Rectal smooth muscle tissue (tissue), 1 donor: ENCODE data around the gene QSOX2.

ENCODE experiments used
- H3K27ac ChIP-seq: one replicate; pipeline ENCODE4 v1.7.0; 2013; ENCODE audit warnings: low read depth, low read length, inconsistent platforms
- H3K27me3 ChIP-seq: one replicate; pipeline ENCODE4 v1.7.0; 2013; ENCODE audit warnings: low read length; ENCODE audit not compliant: control insufficient read depth, insufficient read depth
- H3K36me3 ChIP-seq: one replicate; pipeline ENCODE4 v1.7.0; 2013; ENCODE audit warnings: low read length; ENCODE audit not compliant: control insufficient read depth, insufficient read depth
- H3K4me1 ChIP-seq: one replicate; pipeline ENCODE4 v1.7.0; 2013; ENCODE audit warnings: low read length; ENCODE audit not compliant: control insufficient read depth, insufficient read depth
- H3K4me3 ChIP-seq: one replicate; pipeline ENCODE4 v1.7.0; 2013; ENCODE audit warnings: low read length
- H3K9ac ChIP-seq: one replicate; pipeline ENCODE4 v1.7.0; 2013; ENCODE audit warnings: low read length

The QSOX2 gene

DNA sequence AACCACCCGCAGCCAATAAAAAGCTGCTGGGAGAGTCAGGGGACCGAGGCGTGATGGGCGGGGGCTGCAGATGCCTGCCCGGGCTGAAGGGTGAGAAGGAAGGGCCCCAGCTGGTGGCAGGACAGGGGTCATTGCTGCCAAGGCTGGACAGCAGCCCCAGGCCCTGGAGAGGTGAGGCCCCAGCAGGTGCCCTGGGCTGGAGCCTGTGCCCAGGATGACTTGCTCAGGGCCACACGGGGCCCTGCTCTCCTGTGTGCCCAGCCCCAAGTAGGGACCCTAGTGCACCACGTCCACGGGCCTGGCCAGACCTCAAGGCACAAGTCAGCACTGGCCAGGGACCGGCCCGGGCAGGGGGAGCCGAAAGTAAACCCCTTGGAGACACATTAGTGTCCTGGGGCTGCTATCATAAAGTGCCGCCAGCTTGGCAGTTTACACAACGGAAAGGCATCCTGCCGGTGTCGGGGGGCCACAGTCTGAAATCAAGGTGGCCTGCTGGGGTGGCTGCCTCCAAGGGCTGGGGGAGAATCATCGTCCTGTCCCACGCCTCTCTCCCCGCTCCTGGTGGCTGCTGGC is 62.7 kb downstream of the QSOX2 start:
- Histone ChIP-seq H3K9ac (no peak overlapping the region), H3K4me3 (no peak overlapping the region), H3K27ac (no peak overlapping the region), H3K4me1 (no peaks in the 10 kb centered on the region), H3K27me3 (no peaks in the 10 kb centered on the region), H3K36me3 (no peaks in the 10 kb centered on the region)

GRCh38 chr9:136182420-136182787 is 63.2 kb downstream of the QSOX2 start:
- H3K4me1 ChIP-seq: no peaks in the 10 kb centered on the region
- no peak overlapping the region for H3K4me3 ChIP-seq
- H3K27me3 ChIP-seq: no peaks in the 10 kb centered on the region
- no peak overlapping the region for H3K9ac ChIP-seq
- no peak overlapping the region for H3K27ac ChIP-seq
- no peaks in the 10 kb centered on the region for H3K36me3 ChIP-seq

- Histone ChIP-seq H3K4me1 (no peaks in the 10 kb centered on the region), H3K4me3 (no peak overlapping the region), H3K9ac (no peak overlapping the region), H3K36me3 (no peaks in the 10 kb centered on the region), H3K27me3 (no peaks in the 10 kb centered on the region), H3K27ac (no peak overlapping the region)
Measured at GRCh38 chr9:136181784-136182419, 63.7 kb downstream of the QSOX2 start.

GRCh38 chr9:136180586-136180985 is 65.0 kb downstream of the QSOX2 start:
- Histone ChIP-seq H3K4me3 (no peak overlapping the region), H3K27me3 (no peaks in the 10 kb centered on the region), H3K9ac (no peak overlapping the region), H3K4me1 (no peaks in the 10 kb centered on the region), H3K27ac (no peak overlapping the region), H3K36me3 (no peaks in the 10 kb centered on the region)

DNA sequence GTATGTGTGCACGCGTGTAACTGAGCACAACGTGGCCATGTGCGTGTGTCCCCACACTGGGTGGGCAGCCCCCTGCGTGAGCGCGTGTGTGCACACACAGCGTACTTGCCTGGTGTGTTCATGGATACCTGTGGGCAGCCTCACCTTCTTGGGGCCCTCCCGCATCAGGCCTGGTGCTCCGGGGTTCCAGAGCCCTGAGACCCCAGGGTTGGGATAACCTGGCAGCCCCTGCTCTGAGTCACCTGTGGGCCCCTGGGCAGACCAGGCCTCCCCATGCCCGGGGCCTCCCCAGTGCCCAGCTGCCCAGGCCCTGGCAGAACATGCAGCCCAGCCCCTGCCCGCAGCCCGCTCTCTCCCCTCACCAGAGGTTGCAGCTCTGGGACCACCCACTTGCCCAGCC is 65.9 kb downstream of the QSOX2 start:
- Histone ChIP-seq H3K27ac (no peak overlapping the region), H3K36me3 (no peaks in the 10 kb centered on the region), H3K27me3 (no peaks in the 10 kb centered on the region), H3K4me3 (no peak overlapping the region), H3K9ac (no peak overlapping the region), H3K4me1 (no peaks in the 10 kb centered on the region)

- no peaks in the 10 kb centered on the region for H3K36me3 ChIP-seq
- no peak overlapping the region for H3K27ac ChIP-seq
- H3K4me3 ChIP-seq: no peak overlapping the region
- H3K4me1 ChIP-seq: no peaks in the 10 kb centered on the region
- H3K9ac ChIP-seq: no peak overlapping the region
- H3K27me3 ChIP-seq: no peaks in the 10 kb centered on the region
Measured at GRCh38 chr9:136179101-136179616, 66.5 kb downstream of the QSOX2 start.

GRCh38 chr9:136178773-136179075 is 66.9 kb downstream of the QSOX2 start:
- H3K27me3 ChIP-seq: no peaks in the 10 kb centered on the region
- no peaks in the 10 kb centered on the region for H3K36me3 ChIP-seq
- H3K4me3 ChIP-seq: no peak overlapping the region
- H3K9ac ChIP-seq: no peak overlapping the region
- no peaks in the 10 kb centered on the region for H3K4me1 ChIP-seq
- no peak overlapping the region for H3K27ac ChIP-seq

DNA sequence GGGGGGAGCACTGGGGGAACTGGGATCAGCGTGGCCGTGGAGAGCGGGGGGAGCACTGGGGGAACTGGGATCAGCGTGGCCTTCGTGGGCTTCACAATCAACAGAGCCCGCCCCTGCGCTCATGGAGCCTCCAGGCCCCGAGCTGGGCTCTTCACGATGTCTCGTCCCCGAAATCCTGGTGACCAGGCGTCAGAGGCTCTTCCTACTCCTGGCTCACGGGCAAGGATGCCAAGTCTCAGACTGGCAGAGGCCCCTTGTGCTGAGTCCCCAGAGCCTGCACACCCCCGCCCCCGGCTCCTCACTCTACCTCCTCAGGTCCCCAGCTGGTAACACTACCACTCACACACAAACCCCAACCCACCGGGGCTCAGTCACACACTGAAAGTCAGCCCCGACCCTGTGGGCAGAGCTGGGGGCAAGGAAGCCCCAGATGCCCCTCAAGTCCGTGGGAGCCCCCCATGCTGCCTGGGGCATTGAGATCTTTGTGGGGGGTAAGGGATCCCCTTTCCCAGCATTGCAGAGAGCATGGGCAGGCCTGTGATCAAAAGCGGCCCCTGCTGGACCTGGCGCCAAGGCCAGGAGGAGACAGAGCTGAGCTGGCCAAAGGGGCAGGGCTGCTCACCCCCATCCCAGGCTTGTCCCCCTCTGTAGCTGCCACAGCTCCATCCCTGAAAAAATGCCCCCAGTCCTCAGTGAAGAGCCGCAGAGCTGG is 67.4 kb downstream of the QSOX2 start:
- Histone ChIP-seq H3K27me3 (no peaks in the 10 kb centered on the region), H3K4me3 (no peak overlapping the region), H3K36me3 (no peaks in the 10 kb centered on the region), H3K9ac (no peak overlapping the region), H3K4me1 (no peaks in the 10 kb centered on the region), H3K27ac (no peak overlapping the region)

DNA sequence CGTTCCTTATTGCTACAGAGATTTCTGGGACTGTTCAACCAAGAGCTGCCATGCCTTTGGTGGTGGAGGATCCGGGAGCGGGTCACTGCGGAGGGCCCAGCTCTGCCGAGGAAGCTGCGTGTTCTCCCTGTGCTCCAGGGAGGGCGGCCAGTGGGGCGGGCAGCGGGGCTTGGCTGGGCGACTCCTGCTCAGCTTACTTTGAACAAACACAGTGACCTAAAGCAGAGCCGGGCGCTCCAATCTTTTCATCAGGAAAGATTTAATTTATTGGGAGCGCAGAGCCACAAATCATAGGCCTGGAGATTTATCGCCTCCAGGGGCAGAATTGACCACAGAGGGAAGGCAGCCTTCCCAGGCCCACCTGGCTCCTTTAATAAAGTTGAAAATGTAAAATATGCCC is 68.4 kb downstream of the QSOX2 start:
- no peaks in the 10 kb centered on the region for H3K27me3 ChIP-seq
- no peaks in the 10 kb centered on the region for H3K36me3 ChIP-seq
- H3K27ac ChIP-seq: no peak overlapping the region
- no peak overlapping the region for H3K4me3 ChIP-seq
- no peak overlapping the region for H3K9ac ChIP-seq
- H3K4me1 ChIP-seq: no peaks in the 10 kb centered on the region

DNA sequence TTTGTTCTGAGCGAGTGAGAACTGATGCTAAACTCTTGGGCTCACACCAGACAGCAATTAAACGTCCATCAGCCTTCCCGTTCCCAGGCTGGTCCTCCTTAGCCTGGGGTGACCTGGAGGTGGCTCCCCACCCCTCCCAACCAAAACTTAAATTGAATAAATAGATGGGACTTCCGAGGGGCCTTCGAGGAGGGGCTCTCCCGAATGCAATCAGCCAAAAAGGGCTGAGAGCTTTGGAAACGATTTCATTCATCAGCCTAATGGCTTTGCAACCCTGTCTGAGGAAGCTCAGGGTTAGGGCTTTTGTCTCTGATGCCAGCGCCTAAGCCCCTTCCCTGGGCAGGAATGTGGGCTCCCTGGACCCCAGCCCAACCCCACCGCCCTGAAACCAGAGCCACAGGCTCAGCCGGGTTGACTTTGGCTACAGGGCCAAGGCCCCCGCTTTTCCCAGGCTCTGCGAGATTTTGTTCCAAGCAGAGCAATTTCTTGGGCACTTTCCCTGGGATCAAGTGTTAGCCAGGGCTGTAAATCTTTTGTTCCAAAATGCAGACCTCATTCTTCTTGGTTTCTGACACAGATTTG is 69.9 kb downstream of the QSOX2 start:
- Histone ChIP-seq H3K27me3 (no peaks in the 10 kb centered on the region), H3K9ac (no peak overlapping the region), H3K27ac (no peak overlapping the region), H3K36me3 (no peaks in the 10 kb centered on the region), H3K4me1 (no peaks in the 10 kb centered on the region), H3K4me3 (no peak overlapping the region)

GRCh38 chr9:136174779-136175615 is 70.6 kb downstream of the QSOX2 start:
- Histone ChIP-seq H3K4me1 (no peaks in the 10 kb centered on the region), H3K27me3 (peaks cover 3% of the 10 kb centered on the region), H3K4me3 (no peak overlapping the region), H3K9ac (no peak overlapping the region), H3K27ac (no peak overlapping the region), H3K36me3 (no peaks in the 10 kb centered on the region)

DNA sequence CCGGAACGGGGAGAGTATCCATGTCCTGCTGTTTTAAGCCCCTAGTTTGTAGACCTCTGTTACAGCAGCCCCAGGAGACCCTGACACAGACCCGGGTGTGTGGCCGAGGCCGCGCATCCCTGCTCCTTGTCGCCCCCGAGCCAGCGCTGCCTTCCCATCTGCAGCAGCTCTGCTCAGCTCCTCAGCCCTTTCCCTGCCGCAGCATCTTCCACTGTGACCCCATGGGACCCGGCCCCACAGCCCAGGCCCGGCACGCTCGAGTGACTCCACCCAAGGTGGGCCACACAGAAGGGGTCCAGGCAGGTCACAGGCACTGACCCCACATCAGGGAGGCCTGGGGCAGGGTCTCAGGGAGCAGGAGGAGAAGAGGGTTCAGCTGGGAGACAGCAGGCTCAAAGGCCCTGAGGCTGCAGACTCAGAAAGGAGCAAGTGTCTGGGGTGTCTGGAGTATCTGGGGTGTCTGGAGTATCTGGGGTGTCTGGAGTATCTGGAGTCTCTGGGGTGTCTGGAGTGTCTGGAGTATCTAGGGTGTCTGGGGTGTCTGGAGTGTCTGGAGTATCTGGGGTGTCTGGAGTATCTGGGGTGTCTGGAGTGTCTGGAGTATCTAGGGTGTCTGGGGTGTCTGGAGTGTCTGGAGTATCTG is 71.8 kb downstream of the QSOX2 start:
- no peaks in the 10 kb centered on the region for H3K4me1 ChIP-seq
- H3K27me3 ChIP-seq: peaks cover 3% of the 10 kb centered on the region
- no peak overlapping the region for H3K4me3 ChIP-seq
- H3K27ac ChIP-seq: no peak overlapping the region
- H3K9ac ChIP-seq: no peak overlapping the region
- H3K36me3 ChIP-seq: no peaks in the 10 kb centered on the region
